ENCODE results near the gene PCSK4.

PCSK4 gene

GRCh38 chr19:1468821-1469254, 21.3 kb downstream of the PCSK4 start:
- no peak for DNase-seq (ENCODE audit: low read depth, low spot score)
- no peak for TF ChIP-seq CTCF (IDR thresholded peaks at IDR 0.05; ENCODE audit: low read depth, low read length)
- in situ Hi-C loops (cut with HindIII; ENCODE audit: low sequenced_read_pairs), result no loop called here
- no peak overlapping the region for H3K4me3 ChIP-seq (ENCODE audit: low read depth, low read length)

DNA sequence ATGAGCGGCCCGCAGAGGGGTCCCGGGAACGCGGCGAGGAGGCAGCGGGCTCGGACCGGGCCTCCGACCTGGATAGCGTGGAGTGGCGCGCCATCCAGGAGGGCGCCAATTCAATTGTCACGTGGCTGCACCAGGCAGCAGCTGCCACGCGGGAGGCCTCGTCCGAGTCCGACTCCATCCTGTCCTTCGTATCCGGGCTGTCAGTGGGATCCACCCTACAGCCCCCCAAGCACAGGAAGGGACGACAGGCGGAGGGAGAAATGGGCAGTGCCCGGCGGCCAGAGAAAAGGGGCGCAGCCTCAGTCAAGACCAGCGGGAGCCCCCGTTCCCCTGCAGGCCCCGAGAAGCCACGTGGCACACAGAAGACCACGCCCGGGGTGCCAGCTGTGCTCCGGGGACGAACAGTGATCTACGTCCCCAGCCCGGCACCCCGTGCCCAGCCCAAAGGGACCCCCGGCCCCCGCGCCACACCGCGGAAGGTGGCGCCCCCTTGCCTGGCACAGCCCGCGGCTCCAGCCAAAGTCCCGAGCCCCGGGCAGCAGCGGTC, 21.8 kb downstream of the PCSK4 start:
- in situ Hi-C loops (cut with HindIII; ENCODE audit: low sequenced_read_pairs), result no loop called here
- no peak for TF ChIP-seq CTCF (IDR thresholded peaks at IDR 0.05; ENCODE audit: low read depth, low read length)
- no peak for DNase-seq (ENCODE audit: low read depth, low spot score)
- no peak overlapping the region for H3K4me3 ChIP-seq (ENCODE audit: low read depth, low read length)

GRCh38 chr19:1467490-1468273, 22.5 kb downstream of the PCSK4 start:
- no peak for TF ChIP-seq CTCF (IDR thresholded peaks at IDR 0.05; ENCODE audit: low read depth, low read length)
- in situ Hi-C loops (cut with HindIII; ENCODE audit: low sequenced_read_pairs), result no loop called here
- no peak for DNase-seq (ENCODE audit: low read depth, low spot score)
- no peak overlapping the region for H3K4me3 ChIP-seq (ENCODE audit: low read depth, low read length)

DNA sequence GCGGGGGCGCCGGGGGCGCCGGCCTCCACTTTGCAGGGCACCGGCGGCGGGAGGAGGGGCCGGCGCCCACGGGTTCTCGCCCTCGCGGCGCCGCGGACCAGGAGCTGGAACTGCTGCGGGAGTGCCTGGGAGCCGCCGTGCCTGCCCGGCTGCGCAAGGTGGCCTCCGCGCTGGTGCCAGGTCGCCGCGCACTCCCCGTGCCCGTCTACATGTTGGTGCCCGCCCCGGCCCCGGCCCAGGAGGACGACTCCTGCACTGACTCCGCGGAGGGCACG, 23.0 kb downstream of the PCSK4 start:
- no peak for TF ChIP-seq CTCF (IDR thresholded peaks at IDR 0.05; ENCODE audit: low read depth, low read length)
- H3K4me3 ChIP-seq (ENCODE audit: low read depth, low read length), result no peak overlapping the region
- DNase-seq (ENCODE audit: low read depth, low spot score), result no peak
- in situ Hi-C loops (cut with HindIII; ENCODE audit: low sequenced_read_pairs), result no loop called here

GRCh38 chr19:1466461-1467214, 23.5 kb downstream of the PCSK4 start:
- no peak for TF ChIP-seq CTCF (IDR thresholded peaks at IDR 0.05; ENCODE audit: low read depth, low read length)
- H3K4me3 ChIP-seq (ENCODE audit: low read depth, low read length), result no peak overlapping the region
- DNase-seq (ENCODE audit: low read depth, low spot score), result no peak
- in situ Hi-C loops (cut with HindIII; ENCODE audit: low sequenced_read_pairs), result no loop called here

- no peak overlapping the region for H3K4me3 ChIP-seq (ENCODE audit: low read depth, low read length)
- no peak for TF ChIP-seq CTCF (IDR thresholded peaks at IDR 0.05; ENCODE audit: low read depth, low read length)
- in situ Hi-C loops (cut with HindIII; ENCODE audit: low sequenced_read_pairs), result no loop called here
- DNase-seq (ENCODE audit: low read depth, low spot score), result no peak
Observed at GRCh38 chr19:1466018-1466460, 24.1 kb downstream of the PCSK4 start.

All from astrocyte of the spinal cord (primary cell).